C4-2B (cell line): ENCODE data around the gene MESP2.

Experiments
- ZFX ChIP-seq: fragments of 450-650 bp; IDR thresholded peaks from 2 replicates; pipeline ENCODE4 v1.6.1; 2017
- TF ChIP-seq, protein P1 (sequence below): fragments of 450-650 bp; conservative IDR thresholded peaks from 2 replicates; pipeline ENCODE4 v1.5.1; 2017; ENCODE audit warnings: mild to moderate bottlenecking

- TF ChIP-seq, protein P1, sequence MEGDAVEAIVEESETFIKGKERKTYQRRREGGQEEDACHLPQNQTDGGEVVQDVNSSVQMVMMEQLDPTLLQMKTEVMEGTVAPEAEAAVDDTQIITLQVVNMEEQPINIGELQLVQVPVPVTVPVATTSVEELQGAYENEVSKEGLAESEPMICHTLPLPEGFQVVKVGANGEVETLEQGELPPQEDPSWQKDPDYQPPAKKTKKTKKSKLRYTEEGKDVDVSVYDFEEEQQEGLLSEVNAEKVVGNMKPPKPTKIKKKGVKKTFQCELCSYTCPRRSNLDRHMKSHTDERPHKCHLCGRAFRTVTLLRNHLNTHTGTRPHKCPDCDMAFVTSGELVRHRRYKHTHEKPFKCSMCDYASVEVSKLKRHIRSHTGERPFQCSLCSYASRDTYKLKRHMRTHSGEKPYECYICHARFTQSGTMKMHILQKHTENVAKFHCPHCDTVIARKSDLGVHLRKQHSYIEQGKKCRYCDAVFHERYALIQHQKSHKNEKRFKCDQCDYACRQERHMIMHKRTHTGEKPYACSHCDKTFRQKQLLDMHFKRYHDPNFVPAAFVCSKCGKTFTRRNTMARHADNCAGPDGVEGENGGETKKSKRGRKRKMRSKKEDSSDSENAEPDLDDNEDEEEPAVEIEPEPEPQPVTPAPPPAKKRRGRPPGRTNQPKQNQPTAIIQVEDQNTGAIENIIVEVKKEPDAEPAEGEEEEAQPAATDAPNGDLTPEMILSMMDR = no peak
- TF ChIP-seq ZFX = no peak
Measured at GRCh38 chr15:89785774-89786140, 9.6 kb downstream of the MESP2 start.
